Activated naive CD4-positive, alpha-beta T cell treated with anti-CD3 and anti-CD28 coated beads, Interleukin-2, amount 50 U/mL, for 72 hours (primary cell): ENCODE results near the gene MRPS12. TPM values are rescaled to one million over a fixed set of nuclear protein-coding genes. Genes with fewer than 3 reads are reported as not detected.
A peak's percentile ranks its signal among the peaks of the same experiment; 100 is the strongest.
"Not testable (repeated sequence)": the region's sequence is repeated elsewhere in the genome, so short reads cannot be mapped to it uniquely, and the experiment has no call there.

Experiments
- ATAC-seq, 2 donors: fragments of 150-1000 bp; cut with Tn5 transposase; 2 replicates each; pipeline ENCODE4 v1.10.0; 2021; ENCODE audit warnings: mild to moderate bottlenecking in 2 of 2, moderate library complexity in 2 of 2
- DNase-seq, 2 donors: peaks; one replicate each; pipeline ENCODE4 v3.0.0; 2021 to 2022; ENCODE audit warnings: low spot score in 2 of 2
- H3K27ac Mint-ChIP-seq, 2 donors: one replicate each; pipeline ENCODE4 v1.8.0; 2022; ENCODE audit warnings: mild to moderate bottlenecking in 2 of 2, mixed read lengths in 2 of 2
- H3K36me3 Mint-ChIP-seq, 2 donors: one replicate each; pipeline ENCODE4 v1.8.0; 2022; ENCODE audit warnings: mixed read lengths in 2 of 2
- H3K9me3 Mint-ChIP-seq, 2 donors: one replicate each; pipeline ENCODE4 v1.8.0; 2022; ENCODE audit warnings: mixed read lengths in 2 of 2
- total RNA-seq, 2 donors: library from RNA; stranded (reverse); gene quantifications; one replicate each; pipeline ENCODE4 v1.2.3, GENCODE V29; 2022

Gene MRPS12
- 10 to 100 TPM; 54.1 to 93.0 TPM for total RNA-seq

DNA sequence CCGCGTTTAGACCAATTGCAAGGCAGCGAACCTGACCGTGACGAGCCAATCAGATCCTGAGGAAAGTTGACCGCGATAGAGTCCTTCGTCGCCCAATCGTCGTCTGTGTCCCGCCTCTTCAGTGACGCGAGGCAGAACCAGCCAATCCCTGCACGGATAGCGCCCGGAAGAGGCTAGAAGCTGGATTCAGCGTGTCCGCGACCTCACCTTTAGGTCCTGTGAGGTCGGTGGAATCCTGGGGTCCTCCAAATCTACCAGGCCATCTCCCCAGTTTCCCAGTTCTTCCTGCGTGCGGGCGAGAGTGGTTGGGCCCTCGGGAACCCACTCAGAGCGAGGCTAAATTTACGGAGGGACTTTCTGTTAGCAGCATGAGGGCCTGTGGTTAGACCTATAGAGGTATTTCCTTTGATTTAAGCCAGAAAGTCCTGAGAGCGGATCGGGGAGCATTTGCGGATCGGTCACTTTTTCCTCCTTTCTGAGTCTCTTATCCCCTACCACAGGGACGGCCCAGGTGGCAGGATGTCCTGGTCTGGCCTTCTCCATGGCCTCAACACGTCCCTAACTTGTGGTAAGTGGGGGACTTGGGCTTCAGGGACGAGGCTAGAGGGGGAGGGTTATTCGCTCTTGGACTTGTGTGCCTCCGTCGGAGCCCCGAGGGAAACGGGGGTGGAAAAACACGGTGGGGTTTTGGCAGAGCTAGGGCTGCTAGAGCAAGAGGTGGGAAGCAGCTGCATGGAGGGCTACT, at the start of gene MRPS12:
MRPS12 (plus strand) TSS at position 169 of the 745 bp plus-strand sequence; CDS start at position 520, 351 bp downstream.
- Mint-ChIP-seq H3K36me3 (peaks cover 29 to 40% of the 10 kb centered on the region in 2 donors), H3K9me3 (no peaks in the 10 kb centered on the region)

DNA sequence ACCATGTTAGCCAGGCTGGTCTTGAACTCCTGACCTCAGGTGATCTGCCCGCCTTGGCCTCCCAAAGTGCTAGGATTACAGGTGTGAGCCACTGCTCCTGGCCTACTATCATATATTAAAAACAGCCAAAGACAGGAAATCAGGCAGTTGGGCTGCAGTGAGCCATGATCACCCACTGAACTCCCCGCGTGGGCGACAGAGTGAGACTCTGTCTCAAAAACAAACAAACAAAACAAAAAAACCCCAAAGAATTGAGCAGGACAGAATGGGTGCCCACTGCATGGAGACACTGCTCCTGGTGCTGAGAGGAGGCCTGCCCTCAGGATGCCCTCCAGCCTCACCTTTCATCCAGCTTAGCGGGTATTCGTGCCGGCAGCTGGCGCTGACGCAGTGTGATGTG, 47.5 kb upstream of the MRPS12 start:
- Mint-ChIP-seq H3K27ac (peak overlapping the region; percentile 12 to 71), H3K9me3 (no peaks in the 10 kb centered on the region), H3K36me3 (peaks cover 0 to 4% of the 10 kb centered on the region in 2 donors)
- DNase-seq: no peak
- ATAC-seq: no peak

More for the DNA sequence above, at the start of gene MRPS12:
- H3K27ac Mint-ChIP-seq: peak within 1 kb of the TSS; percentile 99
- DNase-seq (peak in 1 of 2 donors; percentile 99), ATAC-seq (peak; percentile 98)

DNA sequence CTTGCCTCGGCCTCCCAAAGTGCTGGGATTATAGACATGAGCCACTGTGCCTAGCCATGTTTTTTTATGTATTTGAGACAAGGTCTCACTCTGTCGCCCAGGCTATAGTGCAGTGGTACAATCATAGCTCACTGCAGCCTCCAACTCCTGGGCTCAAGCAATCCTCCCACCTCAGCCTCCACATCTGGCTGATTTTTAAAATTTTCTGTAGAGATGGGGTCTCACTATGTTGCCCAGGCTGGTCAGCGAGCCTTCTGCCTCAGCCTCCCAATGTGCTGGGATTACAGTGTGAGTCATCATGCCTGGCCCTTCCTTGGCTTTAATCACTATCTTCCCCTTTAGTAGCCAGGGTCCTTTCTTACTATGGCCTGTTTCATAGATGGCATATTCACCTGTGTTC, 46.1 kb upstream of the MRPS12 start:
- not testable (repeated sequence) for H3K36me3 Mint-ChIP-seq, ATAC-seq, H3K9me3 Mint-ChIP-seq, DNase-seq
- peak overlapping the region in 1 of 2 donors; percentile 22 for H3K27ac Mint-ChIP-seq

DNA sequence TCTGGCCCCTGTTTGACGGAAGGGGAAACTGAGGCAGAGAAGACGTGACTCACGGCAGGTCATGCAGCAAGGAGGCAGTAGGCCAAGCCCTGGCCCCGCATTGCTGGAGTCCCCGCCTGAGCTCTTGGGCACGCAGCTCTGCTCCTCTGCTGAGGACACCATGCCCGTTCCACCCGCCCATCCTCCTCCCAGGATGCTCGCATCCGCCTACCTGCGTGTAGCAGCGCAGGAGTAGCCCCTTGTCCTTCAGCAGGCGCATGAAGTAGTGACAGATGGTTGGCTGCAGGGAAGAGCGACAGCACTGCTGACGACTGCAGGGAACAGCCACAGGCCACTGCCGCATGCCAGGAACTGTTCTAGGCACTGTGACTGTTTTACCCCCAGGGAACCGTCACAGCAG, 41.9 kb upstream of the MRPS12 start:
- no peak for DNase-seq
- no peak for ATAC-seq
- Mint-ChIP-seq H3K27ac (no peak overlapping the region), H3K9me3 (no peaks in the 10 kb centered on the region), H3K36me3 (no peaks in the 10 kb centered on the region)

DNA sequence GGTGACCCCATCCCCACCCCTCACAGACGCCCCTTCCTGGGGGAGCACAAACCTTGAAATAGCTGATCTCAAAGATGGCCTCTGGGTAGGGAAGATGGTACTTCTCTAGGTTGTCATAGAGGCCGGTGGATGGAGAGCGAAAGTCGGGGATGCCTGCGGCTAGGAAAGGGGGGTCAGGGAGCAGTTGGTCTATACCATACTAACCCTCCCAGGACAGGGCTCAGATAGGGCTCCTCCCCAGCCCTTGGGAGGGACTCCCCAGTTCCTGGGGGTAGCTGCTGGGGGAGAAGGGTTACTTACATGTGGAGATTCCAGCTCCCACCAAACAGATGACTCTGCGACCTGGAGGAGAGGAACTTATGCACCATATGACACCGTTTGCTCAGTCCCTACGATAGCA, 40.9 kb upstream of the MRPS12 start:
- no peak for DNase-seq
- no peak for ATAC-seq
- H3K27ac Mint-ChIP-seq: no peak overlapping the region
- no peaks in the 10 kb centered on the region for H3K9me3 Mint-ChIP-seq
- no peaks in the 10 kb centered on the region for H3K36me3 Mint-ChIP-seq

DNA sequence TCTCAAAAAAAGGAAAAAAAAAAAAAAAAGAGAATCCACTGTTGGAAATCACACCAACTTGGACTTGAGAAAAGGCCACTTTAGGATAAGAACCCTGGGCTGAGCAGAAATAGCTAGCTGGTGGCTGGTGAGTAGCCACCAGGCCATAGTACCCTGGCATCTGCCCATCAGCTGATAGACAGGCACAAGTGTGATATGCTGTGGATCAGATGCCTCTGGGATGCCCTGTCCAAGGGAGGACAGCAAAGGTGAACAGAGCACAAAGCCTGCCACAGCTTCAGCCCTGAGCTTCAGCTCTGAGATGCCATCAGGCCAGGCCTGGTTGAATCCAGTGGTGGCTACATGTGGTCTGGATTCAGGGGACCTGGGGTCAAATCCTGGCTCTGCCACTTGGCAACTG, 40.1 kb upstream of the MRPS12 start:
- H3K9me3 Mint-ChIP-seq: no peaks in the 10 kb centered on the region
- DNase-seq: no peak
- H3K36me3 Mint-ChIP-seq: no peaks in the 10 kb centered on the region
- no peak for ATAC-seq
- no peak overlapping the region for H3K27ac Mint-ChIP-seq

DNA sequence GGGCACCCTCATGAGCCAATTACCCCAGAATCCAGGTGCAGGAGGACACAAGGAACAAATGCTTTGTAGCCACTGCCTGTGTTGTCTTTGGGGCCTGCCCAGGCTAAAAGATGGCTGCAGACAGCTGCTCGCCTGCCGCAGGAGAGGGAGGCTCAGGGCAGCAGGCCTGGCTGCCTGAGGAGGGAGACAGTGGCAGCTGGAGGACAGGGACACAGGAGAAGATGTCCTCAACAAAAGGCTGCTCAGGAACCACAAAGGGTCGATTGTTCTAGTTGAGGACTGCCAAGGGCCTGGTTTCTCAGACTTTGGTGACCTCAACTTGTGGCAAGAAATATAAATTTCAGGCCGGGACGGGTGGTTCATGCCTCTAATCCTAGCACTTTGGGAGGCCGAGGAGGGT, 39.0 kb upstream of the MRPS12 start:
- Mint-ChIP-seq H3K9me3 (no peaks in the 10 kb centered on the region), H3K36me3 (no peaks in the 10 kb centered on the region), H3K27ac (no peak overlapping the region)
- DNase-seq (no peak), ATAC-seq (no peak)

DNA sequence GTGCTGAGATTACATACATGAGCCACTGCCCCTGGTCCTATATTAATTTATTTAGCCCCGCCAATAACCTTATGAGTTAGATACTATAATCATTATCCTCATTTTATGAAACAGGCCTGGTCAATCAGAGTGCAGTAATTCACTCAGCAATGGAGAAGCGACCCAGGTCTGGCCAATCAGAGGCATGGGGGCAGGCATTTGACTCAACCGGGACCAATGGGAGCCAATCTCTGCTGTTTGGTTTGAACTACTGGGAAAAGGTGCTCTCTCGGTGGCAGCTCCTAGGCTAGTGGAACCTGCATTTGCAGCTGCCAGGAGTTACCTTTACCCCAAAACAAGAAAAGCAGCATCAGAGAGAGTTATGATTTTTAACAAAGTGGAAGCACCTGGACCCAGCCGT, 37.9 kb upstream of the MRPS12 start:
- no peaks in the 10 kb centered on the region for H3K36me3 Mint-ChIP-seq
- no peak for ATAC-seq
- no peak overlapping the region for H3K27ac Mint-ChIP-seq
- H3K9me3 Mint-ChIP-seq: no peaks in the 10 kb centered on the region
- no peak for DNase-seq

DNA sequence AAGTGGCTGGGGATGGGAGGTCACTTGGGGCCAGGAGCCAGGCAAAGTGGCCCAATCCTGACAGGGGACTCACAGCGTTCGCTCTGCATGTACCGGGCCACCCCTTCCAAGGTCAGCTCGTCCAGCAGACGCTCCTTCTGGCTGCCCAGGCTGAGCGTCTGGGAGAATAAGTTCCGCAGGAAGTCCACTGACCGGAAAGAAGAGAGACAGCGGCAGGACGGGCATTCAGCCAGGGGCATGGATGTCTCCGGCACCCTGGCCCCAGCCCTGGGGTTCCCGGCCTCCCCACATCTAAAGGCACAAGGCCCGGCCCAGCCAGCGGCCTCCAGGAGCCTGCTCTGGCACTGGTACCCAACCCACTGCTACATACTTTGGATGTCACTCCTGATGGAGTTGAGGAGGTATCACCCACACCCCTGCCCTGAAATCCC, 37.4 kb upstream of the MRPS12 start:
- Mint-ChIP-seq H3K9me3 (no peaks in the 10 kb centered on the region), H3K36me3 (no peaks in the 10 kb centered on the region), H3K27ac (no peak overlapping the region)
- DNase-seq (no peak), ATAC-seq (no peak)

DNA sequence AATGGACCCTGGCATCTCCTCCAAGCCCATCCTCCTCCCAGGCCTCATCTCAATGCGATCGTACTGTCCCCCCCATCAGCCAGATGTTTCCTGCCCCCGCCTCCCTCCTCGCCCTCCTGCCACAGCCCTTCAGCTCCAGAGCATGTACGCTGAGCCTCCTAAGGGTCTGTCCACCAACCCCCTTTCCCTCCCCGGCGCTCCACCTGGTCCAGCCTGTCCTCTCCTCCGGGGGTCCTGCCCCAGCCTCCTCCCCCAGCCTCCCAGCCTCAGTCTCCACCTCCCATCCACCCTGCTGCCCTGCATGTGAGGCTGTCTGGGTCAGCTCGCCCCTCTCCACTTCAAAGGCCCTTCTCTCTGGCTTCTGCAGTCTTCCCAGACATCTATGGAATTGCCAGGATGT, 35.8 kb upstream of the MRPS12 start:
- DNase-seq (no peak), ATAC-seq (no peak)
- Mint-ChIP-seq H3K36me3 (no peaks in the 10 kb centered on the region), H3K9me3 (no peaks in the 10 kb centered on the region), H3K27ac (peak overlapping the region in 1 of 2 donors; percentile 11)

DNA sequence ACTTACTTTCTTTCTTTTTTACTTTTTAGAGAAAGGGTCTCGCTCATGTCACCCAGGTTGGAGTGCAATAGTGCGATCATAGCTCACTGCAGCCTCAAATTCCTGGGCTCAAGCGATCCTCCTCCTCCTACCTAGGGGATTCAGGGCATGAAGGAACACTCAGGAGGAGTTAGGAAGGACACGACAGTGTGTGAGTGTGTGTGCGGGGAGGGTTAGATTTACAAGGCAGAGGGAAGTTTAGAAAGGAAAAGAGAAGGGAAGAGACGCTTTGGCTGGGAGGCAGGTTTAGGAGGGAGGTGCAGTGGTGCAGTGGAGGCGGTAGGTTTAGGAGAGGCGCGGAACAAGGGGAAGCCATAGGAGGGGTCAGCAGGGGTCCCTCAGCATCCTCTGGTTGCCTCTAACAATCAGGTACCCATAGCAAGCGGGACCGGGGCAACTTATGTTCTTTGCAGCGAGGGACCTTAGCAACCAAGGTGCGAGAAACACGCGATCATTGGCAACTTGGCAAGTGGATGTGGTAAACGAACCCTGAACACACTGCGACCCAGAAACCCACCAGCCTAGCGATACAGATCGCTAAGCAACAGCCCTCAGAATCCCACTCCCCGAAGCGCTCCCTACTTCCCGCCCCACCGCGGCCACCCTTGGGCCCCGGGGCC, 31.8 kb upstream of the MRPS12 start:
- peak overlapping the region; percentile 87 to 97 for H3K27ac Mint-ChIP-seq
- H3K9me3 Mint-ChIP-seq: no peaks in the 10 kb centered on the region
- no peak for DNase-seq
- H3K36me3 Mint-ChIP-seq: peaks cover 10 to 22% of the 10 kb centered on the region in 2 donors
- ATAC-seq: no peak

DNA sequence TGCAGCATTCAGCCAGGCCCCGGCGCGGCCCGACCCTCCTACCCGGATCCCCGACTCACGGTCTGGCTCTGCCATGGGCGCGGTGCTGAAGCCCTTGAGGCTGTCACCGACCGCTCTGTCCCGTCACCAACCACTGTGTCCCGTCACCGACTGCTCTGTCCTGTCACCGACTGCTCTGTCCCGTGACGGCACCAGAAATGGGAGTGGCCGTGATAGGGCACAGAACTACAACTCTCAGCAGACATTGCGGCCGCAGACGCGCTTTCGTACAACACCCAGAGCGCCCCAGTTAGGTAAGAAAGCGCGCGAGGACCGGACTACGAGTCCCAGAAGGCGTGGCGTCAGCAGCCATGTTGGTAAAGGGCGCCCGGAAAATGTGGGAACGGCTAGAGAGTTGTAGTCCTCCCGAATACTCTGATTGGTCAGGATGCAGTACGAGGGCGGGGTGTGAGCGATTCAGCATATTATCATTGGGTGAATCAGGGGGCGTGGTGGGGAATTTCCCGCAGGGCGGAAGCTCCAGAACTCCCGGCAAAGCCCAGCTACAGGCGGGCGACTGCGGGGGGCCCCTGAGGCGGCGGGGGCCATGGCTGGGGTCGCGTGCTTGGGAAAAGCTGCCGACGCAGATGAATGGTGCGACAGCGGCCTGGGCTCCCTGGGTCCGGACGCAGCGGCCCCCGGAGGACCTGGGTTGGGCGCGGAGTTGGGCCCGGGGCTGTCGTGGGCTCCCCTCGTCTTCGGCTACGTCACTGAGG, 31.1 kb upstream of the MRPS12 start, which contains the start of the genes NFKBIB and SIRT2:
NFKBIB (plus strand) TSS at position 523 of the 755 bp plus-strand sequence; CDS start at position 587, 64 bp downstream.
SIRT2 (minus strand) TSS at position 172 of the 755 bp plus-strand sequence; CDS start at position 75, 97 bp downstream.
- H3K36me3 Mint-ChIP-seq: peaks cover 15 to 22% of the 10 kb centered on the region in 2 donors
- DNase-seq: peak; percentile 98 to 99
- ATAC-seq: peak; percentile 94 to 96
- no peaks in the 10 kb centered on the region for H3K9me3 Mint-ChIP-seq
- H3K27ac Mint-ChIP-seq: peak within 1 kb of the TSS; percentile 87 to 97

DNA sequence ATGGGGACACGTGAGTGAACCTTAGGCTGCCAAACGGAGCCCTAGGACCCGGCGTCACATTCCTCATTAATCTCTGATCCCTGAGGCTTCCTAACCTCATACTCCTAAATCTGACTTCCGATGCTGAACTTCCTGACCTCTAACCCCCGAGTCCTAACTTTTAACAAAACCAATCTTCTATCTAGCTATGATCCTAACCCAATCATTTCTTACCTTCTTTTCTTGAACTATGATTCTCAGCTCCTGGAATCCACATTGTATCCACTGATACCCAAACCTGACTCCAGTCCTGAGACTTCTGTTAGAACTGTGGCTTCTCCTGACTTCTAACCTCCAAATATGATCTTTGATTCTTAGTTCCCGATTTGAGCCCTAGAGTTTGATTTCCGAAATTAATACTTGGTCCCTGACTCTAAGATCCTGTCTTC, 30.5 kb upstream of the MRPS12 start:
- Mint-ChIP-seq H3K27ac (peak overlapping the region; percentile 87 to 93), H3K36me3 (peaks cover 17 to 23% of the 10 kb centered on the region in 2 donors), H3K9me3 (no peaks in the 10 kb centered on the region)
- DNase-seq: no peak
- ATAC-seq: no peak

DNA sequence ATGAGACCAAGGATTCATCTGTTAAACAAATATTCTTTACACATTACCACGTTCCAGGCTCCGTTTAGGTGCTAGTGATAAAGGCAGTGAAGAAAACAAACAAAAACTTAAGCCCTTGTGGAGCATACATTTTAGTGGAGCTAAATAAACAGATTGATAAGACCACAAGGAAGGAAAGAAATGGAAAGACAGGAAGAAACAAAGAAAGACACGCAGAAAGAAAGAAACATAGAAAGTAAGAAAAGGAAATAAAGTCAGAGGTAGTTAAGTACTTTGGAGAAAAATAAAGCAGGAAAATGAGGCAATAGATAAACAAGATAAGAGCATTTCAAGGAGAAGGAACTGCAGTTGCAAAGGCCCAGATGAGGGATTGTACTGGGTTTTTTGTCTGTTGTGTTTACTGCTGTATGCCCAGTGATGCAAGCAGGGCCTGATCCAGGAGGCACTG, 30.0 kb upstream of the MRPS12 start:
- H3K27ac Mint-ChIP-seq: peak overlapping the region; percentile 87 to 93
- peaks cover 17 to 28% of the 10 kb centered on the region in 2 donors for H3K36me3 Mint-ChIP-seq
- DNase-seq (no peak), ATAC-seq (no peak)
- H3K9me3 Mint-ChIP-seq: no peaks in the 10 kb centered on the region

DNA sequence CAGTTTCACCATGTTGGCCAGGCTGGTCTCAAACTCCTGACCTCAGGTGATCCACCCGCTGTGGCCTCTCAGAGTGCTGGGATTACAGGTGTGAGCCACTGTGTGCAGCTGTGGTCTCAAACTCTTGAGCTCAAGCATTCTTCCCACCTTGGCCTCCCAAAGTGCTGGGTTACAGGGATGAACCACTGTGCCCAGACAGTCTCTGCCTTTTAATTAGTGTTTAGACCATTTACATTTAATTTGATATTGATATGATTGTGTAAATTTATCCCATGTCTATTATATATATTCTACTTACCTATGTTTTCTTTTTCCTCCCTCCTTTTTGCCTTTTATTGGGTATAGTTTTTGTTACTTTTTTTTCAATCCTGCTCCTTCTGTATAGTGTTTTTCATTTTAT, 29.1 kb upstream of the MRPS12 start:
- Mint-ChIP-seq H3K36me3 (peaks cover 17 to 30% of the 10 kb centered on the region in 2 donors), H3K27ac (peak overlapping the region in 1 of 2 donors; percentile 3), H3K9me3 (no peaks in the 10 kb centered on the region)
- ATAC-seq (no peak), DNase-seq (no peak)

DNA sequence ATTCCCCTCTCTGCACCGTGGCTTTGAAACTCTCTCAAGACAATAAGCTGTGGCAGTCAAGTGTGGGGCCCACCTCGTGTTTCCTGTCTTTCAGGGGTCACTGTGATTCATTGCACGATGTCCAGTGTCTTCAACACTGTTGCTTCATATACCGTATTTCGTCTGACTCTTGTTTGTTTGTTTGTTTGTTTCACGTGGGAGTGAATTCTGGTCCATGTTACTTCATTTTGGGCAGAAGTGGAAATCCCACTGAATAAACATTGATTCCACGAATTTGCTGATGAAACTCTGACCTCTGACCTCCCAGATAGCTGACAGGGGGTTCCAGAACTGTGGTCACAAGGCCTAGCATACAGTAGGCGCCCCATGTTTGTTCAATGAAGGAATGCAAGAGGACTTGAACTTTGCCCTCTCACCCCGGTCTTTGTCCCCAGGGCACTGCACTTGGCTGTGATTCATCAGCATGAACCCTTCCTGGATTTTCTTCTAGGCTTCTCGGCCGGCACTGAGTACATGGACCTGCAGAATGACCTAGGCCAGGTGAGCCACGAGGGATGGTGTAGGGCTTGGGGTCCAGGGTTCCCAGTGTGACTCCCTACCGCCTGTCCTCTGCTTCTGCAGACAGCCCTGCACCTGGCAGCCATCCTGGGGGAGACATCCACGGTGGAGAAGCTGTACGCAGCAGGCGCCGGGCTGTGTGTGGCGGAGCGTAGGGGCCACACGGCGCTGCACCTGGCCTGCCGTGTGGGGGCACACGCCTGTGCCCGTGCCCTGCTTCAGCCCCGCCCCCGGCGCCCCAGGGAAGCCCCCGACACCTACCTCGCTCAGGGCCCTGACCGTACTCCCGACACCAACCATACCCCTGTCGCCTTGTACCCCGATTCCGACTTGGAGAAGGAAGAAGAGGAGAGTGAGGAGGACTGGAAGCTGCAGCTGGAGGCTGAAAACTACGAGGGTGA, 25.9 kb upstream of the MRPS12 start:
- no peak for ATAC-seq
- H3K27ac Mint-ChIP-seq: peak overlapping the region in 1 of 2 donors; percentile 13
- peaks cover 17 to 50% of the 10 kb centered on the region in 2 donors for H3K36me3 Mint-ChIP-seq
- no peaks in the 10 kb centered on the region for H3K9me3 Mint-ChIP-seq
- DNase-seq: no peak
